Neural cell (in vitro differentiated cells): ENCODE measurements around the gene RILPL1. TPM values are rescaled to one million over a fixed set of nuclear protein-coding genes. Genes with fewer than 3 reads are reported as not detected.

ENCODE experiments used
- H2AFZ ChIP-seq: fragments of 200-600, 300-800 bp; sonication (generic), shearing (Covaris generic); 2 replicates; pipeline ENCODE4 v1.6.0; 2014; ENCODE audit warnings: low read depth, mild to moderate bottlenecking, antibody characterized with exemption, low read length, moderate library complexity
- H3F3A ChIP-seq: fragments of 200-600 bp; shearing (Covaris generic); 2 replicates; pipeline ENCODE4 v1.6.1; 2016; ENCODE audit warnings: mild to moderate bottlenecking, moderate library complexity, mixed read lengths, antibody characterized with exemption, low read length; ENCODE audit not compliant: insufficient read depth, poor library complexity, severe bottlenecking
- H3K27ac ChIP-seq: fragments of 200-600, 300-800 bp; sonication (generic), shearing (Covaris generic); 2 replicates; pipeline ENCODE4 v1.5.1; 2014; ENCODE audit warnings: mild to moderate bottlenecking, low read length, moderate library complexity
- H3K27me3 ChIP-seq: fragments of 300-800, 200-600 bp; sonication (generic), shearing (Covaris generic); 2 replicates; pipeline ENCODE4 v1.6.0; 2014; ENCODE audit warnings: mild to moderate bottlenecking, low read depth, low read length, moderate library complexity; ENCODE audit not compliant: insufficient read depth
- H3K36me3 ChIP-seq: fragments of 300-800, 200-600 bp; sonication (generic), shearing (Covaris generic); 2 replicates; pipeline ENCODE4 v1.5.1; 2014; ENCODE audit warnings: mild to moderate bottlenecking, antibody characterized with exemption, low read length, moderate library complexity; ENCODE audit not compliant: insufficient read depth
- H3K4me2 ChIP-seq: fragments of 300-800, 200-600 bp; sonication (generic), shearing (Covaris generic); 2 replicates; pipeline ENCODE4 v1.6.0; 2014; ENCODE audit warnings: mild to moderate bottlenecking, low read length
- H3K4me3 ChIP-seq: fragments of 300-800, 200-600 bp; sonication (generic), shearing (Covaris generic); 2 replicates; pipeline ENCODE4 v1.5.1; 2014; ENCODE audit warnings: mild to moderate bottlenecking, low read length, moderate library complexity
- H3K79me2 ChIP-seq: fragments of 200-600 bp; shearing (Covaris generic); replicated peaks from 2 replicates; pipeline ENCODE4 v1.6.0; 2014; ENCODE audit warnings: mild to moderate bottlenecking, low read length, moderate library complexity; ENCODE audit not compliant: insufficient read depth
- H3K9ac ChIP-seq: fragments of 300-800, 200-600 bp; sonication (generic), shearing (Covaris generic); 2 replicates; pipeline ENCODE4 v1.6.1; 2016; ENCODE audit warnings: mild to moderate bottlenecking, low read length, mixed read lengths
- H3K9me2 ChIP-seq: fragments of 200-600 bp; shearing (Covaris generic); 2 replicates; pipeline ENCODE4 v1.6.1; 2016; ENCODE audit warnings: mild to moderate bottlenecking, low read length, mixed read lengths; ENCODE audit not compliant: insufficient read depth
- H3K9me3 ChIP-seq: fragments of 200-600, 300-800 bp; sonication (generic), shearing (Covaris generic); 2 replicates; pipeline ENCODE4 v1.6.1; 2016; ENCODE audit warnings: mild to moderate bottlenecking, mixed run types, low read length, moderate library complexity, mixed read lengths
- H4K20me1 ChIP-seq: fragments of 200-600 bp; shearing (Covaris generic); 2 replicates; pipeline ENCODE4 v1.6.1; 2016; ENCODE audit warnings: mild to moderate bottlenecking, mixed run types; ENCODE audit not compliant: insufficient read depth
- EP300 ChIP-seq: fragments of 450-650 bp; conservative IDR thresholded peaks from 2 replicates; pipeline ENCODE4 v1.6.1; 2014; ENCODE audit warnings: antibody characterized with exemption, mild to moderate bottlenecking, moderate library complexity; ENCODE audit not compliant: poor library complexity, severe bottlenecking
- EZH2 ChIP-seq: fragments of 200-600, 300-800 bp; shearing (Covaris generic), sonication (generic); IDR thresholded peaks from 2 replicates; pipeline ENCODE4 v1.6.1; 2014; ENCODE audit warnings: antibody characterized with exemption, low read length, borderline replicate concordance, mild to moderate bottlenecking; ENCODE audit not compliant: insufficient read depth, poor library complexity, severe bottlenecking
- MXI1 ChIP-seq: fragments of 450-650 bp; conservative IDR thresholded peaks from 2 replicates; pipeline ENCODE4 v1.6.1; 2014; ENCODE audit warnings: antibody characterized with exemption, mild to moderate bottlenecking; ENCODE audit not compliant: poor library complexity, severe bottlenecking
- POLR2AphosphoS5 ChIP-seq: IDR thresholded peaks from 2 replicates; pipeline ENCODE4 v1.6.1; 2012
- RAD21 ChIP-seq: fragments of 450-650 bp; conservative IDR thresholded peaks from 2 replicates; pipeline ENCODE4 v1.6.1; 2014; ENCODE audit warnings: antibody characterized with exemption, mild to moderate bottlenecking, moderate library complexity
- SMC3 ChIP-seq: fragments of 450-650 bp; conservative IDR thresholded peaks from 2 replicates; pipeline ENCODE4 v1.6.1; 2014; ENCODE audit warnings: antibody characterized with exemption, mild to moderate bottlenecking, moderate library complexity; ENCODE audit not compliant: poor library complexity
- TAF1 ChIP-seq: IDR thresholded peaks from 2 replicates; pipeline ENCODE4 v1.6.1; 2012; ENCODE audit warnings: low read depth
- polyA plus RNA-seq: library from polyadenylated mRNA; depleted of rRNA; stranded (reverse); fragments of >200 nt; gene quantifications from 2 replicates; pipeline ENCODE4 v1.2.3, GENCODE V29; 2014
- TF ChIP-seq, protein P1 (sequence below): fragments of 450-650 bp; IDR thresholded peaks from 2 replicates; pipeline ENCODE4 v1.5.1; 2014; ENCODE audit warnings: antibody characterized with exemption, mild to moderate bottlenecking, moderate library complexity; ENCODE audit not compliant: poor library complexity, severe bottlenecking
- TF ChIP-seq, protein P2 (sequence below): IDR thresholded peaks from 2 replicates; pipeline ENCODE4 v1.6.1; 2012; ENCODE audit warnings: borderline replicate concordance

RILPL1 gene
- polyA plus RNA-seq, 1 donor from 2014 or later, result 1.4 TPM

DNA sequence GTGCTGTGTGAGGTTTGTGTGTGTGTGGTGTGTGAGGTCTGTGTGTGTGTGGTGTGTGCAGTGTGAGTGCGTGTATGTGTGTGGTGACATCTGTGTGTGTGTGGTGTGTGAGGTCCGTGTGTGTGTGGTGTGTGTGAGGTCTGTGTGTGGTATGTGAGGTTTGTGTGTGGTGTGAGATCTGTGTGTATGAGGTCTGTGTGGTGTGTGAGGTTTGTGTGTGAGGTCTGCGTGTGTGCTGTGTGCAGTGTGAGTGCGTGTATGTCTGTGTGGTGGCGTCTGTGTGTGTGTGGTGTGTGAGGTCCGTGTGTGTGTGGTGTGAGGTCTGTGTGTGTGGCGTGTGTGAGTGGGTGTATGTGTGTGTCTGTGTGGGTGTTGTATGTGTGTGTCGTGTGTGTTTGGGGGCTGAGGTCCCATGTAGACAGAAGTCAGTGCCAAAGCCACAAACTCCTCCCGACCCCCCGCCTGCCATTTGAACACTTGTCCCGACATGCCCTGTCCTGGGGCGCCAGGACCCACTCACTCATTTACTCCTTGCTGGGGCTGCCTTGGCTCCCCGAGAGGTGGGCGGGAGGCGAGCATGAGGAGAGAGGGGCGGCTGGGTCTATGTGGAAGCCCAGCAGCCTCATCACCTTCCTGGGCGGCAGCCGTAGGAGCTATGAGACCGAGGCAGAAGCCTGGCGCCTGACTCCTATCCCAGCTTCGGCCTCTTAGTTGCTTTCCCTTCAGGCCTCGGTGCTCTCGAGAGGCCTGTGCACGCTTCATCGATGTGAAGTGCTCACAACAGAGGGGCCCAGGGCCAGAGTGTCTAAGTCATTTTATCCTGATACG lies 20.5 kb downstream of the RILPL1 start:
- H3K36me3 ChIP-seq, result no peaks in the 10 kb centered on the region
- no peaks in the 10 kb centered on the region for H3K27me3 ChIP-seq
- TF ChIP-seq EZH2 (no peak), MXI1 (no peak), POLR2AphosphoS5 (no peak), TAF1 (no peak), SMC3 (no peak), EP300 (no peak), RAD21 (no peak)
- TF ChIP-seq, protein P1, sequence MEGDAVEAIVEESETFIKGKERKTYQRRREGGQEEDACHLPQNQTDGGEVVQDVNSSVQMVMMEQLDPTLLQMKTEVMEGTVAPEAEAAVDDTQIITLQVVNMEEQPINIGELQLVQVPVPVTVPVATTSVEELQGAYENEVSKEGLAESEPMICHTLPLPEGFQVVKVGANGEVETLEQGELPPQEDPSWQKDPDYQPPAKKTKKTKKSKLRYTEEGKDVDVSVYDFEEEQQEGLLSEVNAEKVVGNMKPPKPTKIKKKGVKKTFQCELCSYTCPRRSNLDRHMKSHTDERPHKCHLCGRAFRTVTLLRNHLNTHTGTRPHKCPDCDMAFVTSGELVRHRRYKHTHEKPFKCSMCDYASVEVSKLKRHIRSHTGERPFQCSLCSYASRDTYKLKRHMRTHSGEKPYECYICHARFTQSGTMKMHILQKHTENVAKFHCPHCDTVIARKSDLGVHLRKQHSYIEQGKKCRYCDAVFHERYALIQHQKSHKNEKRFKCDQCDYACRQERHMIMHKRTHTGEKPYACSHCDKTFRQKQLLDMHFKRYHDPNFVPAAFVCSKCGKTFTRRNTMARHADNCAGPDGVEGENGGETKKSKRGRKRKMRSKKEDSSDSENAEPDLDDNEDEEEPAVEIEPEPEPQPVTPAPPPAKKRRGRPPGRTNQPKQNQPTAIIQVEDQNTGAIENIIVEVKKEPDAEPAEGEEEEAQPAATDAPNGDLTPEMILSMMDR, result no peak
- TF ChIP-seq, protein P2, sequence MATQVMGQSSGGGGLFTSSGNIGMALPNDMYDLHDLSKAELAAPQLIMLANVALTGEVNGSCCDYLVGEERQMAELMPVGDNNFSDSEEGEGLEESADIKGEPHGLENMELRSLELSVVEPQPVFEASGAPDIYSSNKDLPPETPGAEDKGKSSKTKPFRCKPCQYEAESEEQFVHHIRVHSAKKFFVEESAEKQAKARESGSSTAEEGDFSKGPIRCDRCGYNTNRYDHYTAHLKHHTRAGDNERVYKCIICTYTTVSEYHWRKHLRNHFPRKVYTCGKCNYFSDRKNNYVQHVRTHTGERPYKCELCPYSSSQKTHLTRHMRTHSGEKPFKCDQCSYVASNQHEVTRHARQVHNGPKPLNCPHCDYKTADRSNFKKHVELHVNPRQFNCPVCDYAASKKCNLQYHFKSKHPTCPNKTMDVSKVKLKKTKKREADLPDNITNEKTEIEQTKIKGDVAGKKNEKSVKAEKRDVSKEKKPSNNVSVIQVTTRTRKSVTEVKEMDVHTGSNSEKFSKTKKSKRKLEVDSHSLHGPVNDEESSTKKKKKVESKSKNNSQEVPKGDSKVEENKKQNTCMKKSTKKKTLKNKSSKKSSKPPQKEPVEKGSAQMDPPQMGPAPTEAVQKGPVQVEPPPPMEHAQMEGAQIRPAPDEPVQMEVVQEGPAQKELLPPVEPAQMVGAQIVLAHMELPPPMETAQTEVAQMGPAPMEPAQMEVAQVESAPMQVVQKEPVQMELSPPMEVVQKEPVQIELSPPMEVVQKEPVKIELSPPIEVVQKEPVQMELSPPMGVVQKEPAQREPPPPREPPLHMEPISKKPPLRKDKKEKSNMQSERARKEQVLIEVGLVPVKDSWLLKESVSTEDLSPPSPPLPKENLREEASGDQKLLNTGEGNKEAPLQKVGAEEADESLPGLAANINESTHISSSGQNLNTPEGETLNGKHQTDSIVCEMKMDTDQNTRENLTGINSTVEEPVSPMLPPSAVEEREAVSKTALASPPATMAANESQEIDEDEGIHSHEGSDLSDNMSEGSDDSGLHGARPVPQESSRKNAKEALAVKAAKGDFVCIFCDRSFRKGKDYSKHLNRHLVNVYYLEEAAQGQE, result no peak
- H3K9ac ChIP-seq, result no peak overlapping the region
- H3K79me2 ChIP-seq, result no peaks in the 10 kb centered on the region
- no peaks in the 10 kb centered on the region for H3K9me2 ChIP-seq
- no peaks in the 10 kb centered on the region for H3F3A ChIP-seq
- no peak overlapping the region for H3K4me3 ChIP-seq
- H3K4me2 ChIP-seq, result no peak overlapping the region
- H3K9me3 ChIP-seq, result no peaks in the 10 kb centered on the region
- no peak overlapping the region for H2AFZ ChIP-seq
- no peak overlapping the region for H3K27ac ChIP-seq
- no peaks in the 10 kb centered on the region for H4K20me1 ChIP-seq

DNA sequence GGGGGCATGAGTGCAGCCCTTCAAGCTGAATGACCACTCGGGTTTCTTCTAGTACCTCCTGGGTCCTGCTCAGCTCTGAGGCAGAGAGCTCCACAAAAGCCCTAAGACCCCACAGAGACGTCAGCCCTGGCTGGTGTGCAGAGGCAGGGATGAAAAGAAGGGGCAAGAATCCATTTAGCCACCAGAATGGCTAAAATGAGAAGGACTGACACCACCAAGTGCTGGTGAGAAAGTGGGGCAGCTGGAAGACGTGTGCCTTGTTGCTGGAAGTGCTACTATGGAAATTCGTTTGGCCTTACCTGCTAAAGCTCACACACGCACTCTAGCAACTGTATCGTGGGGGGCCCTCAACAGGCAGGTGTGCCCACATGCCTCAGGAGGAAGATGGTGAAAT lies 26.7 kb downstream of the RILPL1 start:
- Histone ChIP-seq H3K9me2 (no peaks in the 10 kb centered on the region), H3K79me2 (no peaks in the 10 kb centered on the region), H2AFZ (no peak overlapping the region), H3K27ac (no peak overlapping the region), H3K27me3 (no peaks in the 10 kb centered on the region), H3K4me3 (no peak overlapping the region), H4K20me1 (no peaks in the 10 kb centered on the region), H3K9me3 (no peaks in the 10 kb centered on the region), H3K4me2 (no peak overlapping the region), H3K36me3 (no peaks in the 10 kb centered on the region), H3K9ac (no peak overlapping the region), H3F3A (no peaks in the 10 kb centered on the region)
- TF ChIP-seq MXI1 (no peak), POLR2AphosphoS5 (no peak), TAF1 (no peak), SMC3 (no peak), EZH2 (no peak), EP300 (no peak), RAD21 (no peak)
- TF ChIP-seq, protein P1, result no peak
- TF ChIP-seq, protein P2, result no peak
